ENCODE results near the gene BORCS8. TPM values are rescaled to one million over a fixed set of nuclear protein-coding genes. Genes with fewer than 3 reads are reported as not detected.

The BORCS8 gene
- total and polyA plus RNA-seq, 2 of the 13 experiments (the other 11 are each of a cell fraction or from before 2014, with no cell fraction given) = 9.6 to 13.3 TPM

DNA sequence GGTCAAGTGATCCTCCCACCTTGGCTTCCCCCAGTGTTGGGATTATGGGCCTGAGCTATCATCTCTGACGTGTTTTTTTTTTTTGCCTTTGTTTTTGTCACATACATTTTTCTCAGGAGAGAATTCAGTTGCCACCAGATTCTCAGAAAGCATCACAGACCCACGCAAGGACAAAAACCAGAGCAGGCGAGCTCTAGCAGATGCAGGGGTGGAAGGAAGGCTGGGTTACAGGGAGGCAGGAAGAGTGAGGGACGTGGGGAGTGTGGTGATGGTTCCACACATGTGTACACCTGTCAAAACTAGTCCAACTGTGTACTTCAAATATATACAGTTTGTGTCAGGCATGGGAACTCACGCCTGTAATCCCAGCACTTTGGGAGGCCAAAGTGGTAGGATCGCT is 58.0 kb downstream of the BORCS8 start (continued):
- TF ChIP-seq, protein P1, sequence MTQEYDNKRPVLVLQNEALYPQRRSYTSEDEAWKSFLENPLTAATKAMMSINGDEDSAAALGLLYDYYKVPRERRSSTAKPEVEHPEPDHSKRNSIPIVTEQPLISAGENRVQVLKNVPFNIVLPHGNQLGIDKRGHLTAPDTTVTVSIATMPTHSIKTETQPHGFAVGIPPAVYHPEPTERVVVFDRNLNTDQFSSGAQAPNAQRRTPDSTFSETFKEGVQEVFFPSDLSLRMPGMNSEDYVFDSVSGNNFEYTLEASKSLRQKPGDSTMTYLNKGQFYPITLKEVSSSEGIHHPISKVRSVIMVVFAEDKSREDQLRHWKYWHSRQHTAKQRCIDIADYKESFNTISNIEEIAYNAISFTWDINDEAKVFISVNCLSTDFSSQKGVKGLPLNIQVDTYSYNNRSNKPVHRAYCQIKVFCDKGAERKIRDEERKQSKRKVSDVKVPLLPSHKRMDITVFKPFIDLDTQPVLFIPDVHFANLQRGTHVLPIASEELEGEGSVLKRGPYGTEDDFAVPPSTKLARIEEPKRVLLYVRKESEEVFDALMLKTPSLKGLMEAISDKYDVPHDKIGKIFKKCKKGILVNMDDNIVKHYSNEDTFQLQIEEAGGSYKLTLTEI (CRISPR knock-in tag; conservative IDR thresholded peaks at IDR 0.05) = no peak
- TF ChIP-seq CREM (IDR thresholded peaks at IDR 0.05) (no peak), CREM (CRISPR knock-in tag; IDR thresholded peaks at IDR 0.05) (no peak)
- TF ChIP-seq, protein P2, sequence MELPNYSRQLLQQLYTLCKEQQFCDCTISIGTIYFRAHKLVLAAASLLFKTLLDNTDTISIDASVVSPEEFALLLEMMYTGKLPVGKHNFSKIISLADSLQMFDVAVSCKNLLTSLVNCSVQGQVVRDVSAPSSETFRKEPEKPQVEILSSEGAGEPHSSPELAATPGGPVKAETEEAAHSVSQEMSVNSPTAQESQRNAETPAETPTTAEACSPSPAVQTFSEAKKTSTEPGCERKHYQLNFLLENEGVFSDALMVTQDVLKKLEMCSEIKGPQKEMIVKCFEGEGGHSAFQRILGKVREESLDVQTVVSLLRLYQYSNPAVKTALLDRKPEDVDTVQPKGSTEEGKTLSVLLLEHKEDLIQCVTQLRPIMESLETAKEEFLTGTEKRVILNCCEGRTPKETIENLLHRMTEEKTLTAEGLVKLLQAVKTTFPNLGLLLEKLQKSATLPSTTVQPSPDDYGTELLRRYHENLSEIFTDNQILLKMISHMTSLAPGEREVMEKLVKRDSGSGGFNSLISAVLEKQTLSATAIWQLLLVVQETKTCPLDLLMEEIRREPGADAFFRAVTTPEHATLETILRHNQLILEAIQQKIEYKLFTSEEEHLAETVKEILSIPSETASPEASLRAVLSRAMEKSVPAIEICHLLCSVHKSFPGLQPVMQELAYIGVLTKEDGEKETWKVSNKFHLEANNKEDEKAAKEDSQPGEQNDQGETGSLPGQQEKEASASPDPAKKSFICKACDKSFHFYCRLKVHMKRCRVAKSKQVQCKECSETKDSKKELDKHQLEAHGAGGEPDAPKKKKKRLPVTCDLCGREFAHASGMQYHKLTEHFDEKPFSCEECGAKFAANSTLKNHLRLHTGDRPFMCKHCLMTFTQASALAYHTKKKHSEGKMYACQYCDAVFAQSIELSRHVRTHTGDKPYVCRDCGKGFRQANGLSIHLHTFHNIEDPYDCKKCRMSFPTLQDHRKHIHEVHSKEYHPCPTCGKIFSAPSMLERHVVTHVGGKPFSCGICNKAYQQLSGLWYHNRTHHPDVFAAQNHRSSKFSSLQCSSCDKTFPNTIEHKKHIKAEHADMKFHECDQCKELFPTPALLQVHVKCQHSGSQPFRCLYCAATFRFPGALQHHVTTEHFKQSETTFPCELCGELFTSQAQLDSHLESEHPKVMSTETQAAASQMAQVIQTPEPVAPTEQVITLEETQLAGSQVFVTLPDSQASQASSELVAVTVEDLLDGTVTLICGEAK (IDR thresholded peaks at IDR 0.05) = no peak
- TF ChIP-seq, protein P2 (CRISPR knock-in tag; IDR thresholded peaks at IDR 0.05) = no peak
